Panc1 (cell line): ENCODE data around the gene IL17REL.

Source experiments
- REST ChIP-seq, 2 experiments: IDR thresholded peaks; 2 replicates each; pipeline ENCODE4 v1.6.1; 2011 to 2012; ENCODE audit warnings: low read depth in 2 of 2, control low read depth in 1 of 2, low read length in 1 of 2, mild to moderate bottlenecking in 1 of 2, moderate library complexity in 1 of 2; ENCODE audit not compliant: insufficient read depth in 1 of 2
- TF ChIP-seq, protein P1 (sequence below): fragments of 450-650 bp; IDR thresholded peaks from 2 replicates; pipeline ENCODE4 v1.5.1; 2017; ENCODE audit warnings: mild to moderate bottlenecking

- TF ChIP-seq REST (IDR thresholded peaks at IDR 0.05; ENCODE audit: insufficient read depth in 1 of 2, low read depth in 2 of 2, low read length in 1 of 2), result no peak
- TF ChIP-seq, protein P1, sequence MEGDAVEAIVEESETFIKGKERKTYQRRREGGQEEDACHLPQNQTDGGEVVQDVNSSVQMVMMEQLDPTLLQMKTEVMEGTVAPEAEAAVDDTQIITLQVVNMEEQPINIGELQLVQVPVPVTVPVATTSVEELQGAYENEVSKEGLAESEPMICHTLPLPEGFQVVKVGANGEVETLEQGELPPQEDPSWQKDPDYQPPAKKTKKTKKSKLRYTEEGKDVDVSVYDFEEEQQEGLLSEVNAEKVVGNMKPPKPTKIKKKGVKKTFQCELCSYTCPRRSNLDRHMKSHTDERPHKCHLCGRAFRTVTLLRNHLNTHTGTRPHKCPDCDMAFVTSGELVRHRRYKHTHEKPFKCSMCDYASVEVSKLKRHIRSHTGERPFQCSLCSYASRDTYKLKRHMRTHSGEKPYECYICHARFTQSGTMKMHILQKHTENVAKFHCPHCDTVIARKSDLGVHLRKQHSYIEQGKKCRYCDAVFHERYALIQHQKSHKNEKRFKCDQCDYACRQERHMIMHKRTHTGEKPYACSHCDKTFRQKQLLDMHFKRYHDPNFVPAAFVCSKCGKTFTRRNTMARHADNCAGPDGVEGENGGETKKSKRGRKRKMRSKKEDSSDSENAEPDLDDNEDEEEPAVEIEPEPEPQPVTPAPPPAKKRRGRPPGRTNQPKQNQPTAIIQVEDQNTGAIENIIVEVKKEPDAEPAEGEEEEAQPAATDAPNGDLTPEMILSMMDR, result no peak
These were observed 13.9 kb downstream of the IL17REL start for GRCh38 chr22:49998718-49999062.
